Naive thymus-derived CD8-positive, alpha-beta T cell (primary cell): ENCODE data around the gene RUNX2. TPM values are rescaled to one million over a fixed set of nuclear protein-coding genes. Genes with fewer than 3 reads are reported as not detected.

ENCODE experiments used
- ATAC-seq, 2 donors: fragments of 150-1000 bp; cut with Tn5 transposase in 1 of 2; sonication (Bioruptor Pico), chemical (Tn5 transposase) in 1 of 2; 1 replicate in 1 of 2; 2 replicates in 1 of 2; pipeline ENCODE4 v1.10.0; 2021; ENCODE audit warnings: mild to moderate bottlenecking in 2 of 2, moderate library complexity in 2 of 2
- POLR2A ChIA-PET: fragments of 350-600 bp; sonication (Branson Sonifier 250); formaldehyde crosslinking; loops from one replicate; lab custom pipeline; 2021; ENCODE audit warnings: antibody characterized with exemption; lab: Charles Lee
- DNase-seq, 10 donors: peaks; one replicate each; pipeline versions ENCODE4 v3.0.0 to v3.0.0-alpha.2; 2020 to 2022
- H3K27ac Mint-ChIP-seq, 10 donors: one replicate each; pipeline ENCODE4 v1.8.0; 2020 to 2022; ENCODE audit warnings: mild to moderate bottlenecking in 10 of 10, mixed read lengths in 10 of 10, moderate library complexity in 4 of 10, inconsistent platforms in 1 of 10
- H3K27me3 Mint-ChIP-seq, 5 donors: one replicate each; pipeline ENCODE4 v1.8.0; 2021 to 2022; ENCODE audit warnings: mixed read lengths in 5 of 5
- H3K36me3 Mint-ChIP-seq, 3 donors: one replicate each; pipeline ENCODE4 v1.8.0; 2020 to 2022; ENCODE audit warnings: mixed read lengths in 3 of 3, mild to moderate bottlenecking in 2 of 3, inconsistent platforms in 1 of 3
- H3K4me1 Mint-ChIP-seq, 4 donors: one replicate each; pipeline ENCODE4 v1.8.0; 2021 to 2022; ENCODE audit warnings: mixed read lengths in 4 of 4
- H3K4me3 Mint-ChIP-seq, 10 donors: one replicate each; pipeline ENCODE4 v1.8.0; 2020 to 2022; ENCODE audit warnings: mild to moderate bottlenecking in 10 of 10, mixed read lengths in 10 of 10, moderate library complexity in 6 of 10, inconsistent platforms in 1 of 10
- H3K9me3 Mint-ChIP-seq, 9 donors: one replicate each; pipeline ENCODE4 v1.8.0; 2020 to 2022; ENCODE audit warnings: mixed read lengths in 9 of 9, mild to moderate bottlenecking in 3 of 9, inconsistent platforms in 1 of 9, moderate library complexity in 1 of 9
- polyA plus RNA-seq, 3 donors: library from polyadenylated mRNA; unstranded; fragments of 300-500 nt; fragmentation: Illumina TruSeq; gene quantifications; one replicate each; pipeline ENCODE4 v1.2.3, GENCODE V29; 2021
- total RNA-seq, 8 experiments: library from RNA in 2 of 8; stranded (reverse) in 2 of 8; gene quantifications; one replicate each; pipeline ENCODE4 v1.2.3 and lab custom pipeline; 2021 to 2026

RUNX2 gene
- total and polyA plus RNA-seq, 5 experiments from 2014 or later: 31.3 to 44.3 (median 36.7) TPM

- DNase-seq: no peak
- Mint-ChIP-seq H3K4me3 (no peak overlapping the region), H3K36me3 (no peaks in the 10 kb centered on the region), H3K4me1 (peaks cover 6 to 15% (median 9%) of the 10 kb centered on the region in 4 donors), H3K27me3 (no peaks in the 10 kb centered on the region), H3K9me3 (no peaks in the 10 kb centered on the region), H3K27ac (no peak overlapping the region)
- POLR2A ChIA-PET: no interaction called here
- no peak for ATAC-seq
These were observed 381.7 kb downstream of the RUNX2 start for GRCh38 chr6:45709781-45710220.

GRCh38 chr6:45710304-45710821 is 382.2 kb downstream of the RUNX2 start:
- peak overlapping the region in 3 of 10 donors; percentile 24 to 44 (median 28) for H3K27ac Mint-ChIP-seq
- peak in 1 of 2 donors; percentile 23 for ATAC-seq
- POLR2A ChIA-PET: no interaction called here

GRCh38 chr6:45712076-45712475 is 383.9 kb downstream of the RUNX2 start:
- POLR2A ChIA-PET: no interaction called here
- Mint-ChIP-seq H3K27me3 (no peaks in the 10 kb centered on the region), H3K4me1 (peaks cover 7 to 16% (median 12%) of the 10 kb centered on the region in 4 donors), H3K9me3 (no peaks in the 10 kb centered on the region), H3K4me3 (no peak overlapping the region), H3K27ac (peak overlapping the region in 1 of 10 donors; percentile 43), H3K36me3 (no peaks in the 10 kb centered on the region)
- ATAC-seq (no peak), DNase-seq (no peak)

More at GRCh38 chr6:45710304-45710821, 382.2 kb downstream of the RUNX2 start:
- Mint-ChIP-seq H3K27me3 (no peaks in the 10 kb centered on the region), H3K4me1 (peaks cover 7 to 16% (median 12%) of the 10 kb centered on the region in 4 donors), H3K36me3 (no peaks in the 10 kb centered on the region), H3K4me3 (no peak overlapping the region), H3K9me3 (no peaks in the 10 kb centered on the region)
- DNase-seq: peak in 1 of 10 donors; percentile 4

- DNase-seq (no peak), ATAC-seq (no peak)
- no peak overlapping the region for H3K4me3 Mint-ChIP-seq
- no peaks in the 10 kb centered on the region for H3K9me3 Mint-ChIP-seq
- H3K27ac Mint-ChIP-seq: no peak overlapping the region
- no peaks in the 10 kb centered on the region for H3K27me3 Mint-ChIP-seq
- POLR2A ChIA-PET: no interaction called here
- H3K36me3 Mint-ChIP-seq: no peaks in the 10 kb centered on the region
- H3K4me1 Mint-ChIP-seq: peaks cover 7 to 16% (median 12%) of the 10 kb centered on the region in 4 donors
These were observed 384.7 kb downstream of the RUNX2 start for GRCh38 chr6:45712786-45713185.

Other genes with a start within 250 kb of the RUNX2 start
- 10 to 100 TPM; 19.4 to 20.6 TPM for gene SUPT3H, start 49.6 kb downstream of the RUNX2 start, total RNA-seq
- 10 to 100 TPM; 16.9 to 20.8 (median 20.0) TPM for gene SUPT3H, start 49.6 kb downstream of the RUNX2 start, polyA plus RNA-seq